ENCODE data around the gene STOML3. TPM values are rescaled to one million over a fixed set of nuclear protein-coding genes. Genes with fewer than 3 reads are reported as not detected.

Gene STOML3
- total RNA-seq, 4 donors from 2014 or later, result not detected

DNA sequence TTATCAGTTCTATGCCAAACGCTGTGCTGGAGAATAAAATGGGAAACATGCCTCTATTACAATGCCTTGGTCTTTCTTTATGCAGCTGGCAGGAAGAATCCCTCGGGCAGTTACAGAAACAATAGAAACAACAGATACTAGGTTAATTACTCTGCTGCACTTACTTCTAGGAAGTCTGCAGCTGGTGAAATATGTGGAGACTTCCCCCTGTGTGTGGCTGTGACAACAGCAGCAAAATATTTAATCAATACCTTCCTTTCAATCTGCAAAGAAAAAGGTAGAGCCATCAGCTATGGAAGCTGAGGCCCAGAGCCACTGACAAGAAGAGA, 9.9 kb downstream of the STOML3 start:
- TF ChIP-seq POLR2A (IDR thresholded peaks at IDR 0.05; ENCODE audit: low read depth), result no peak
- TF ChIP-seq POLR2AphosphoS5 (IDR thresholded peaks at IDR 0.05), result no peak
- TF ChIP-seq EP300 (IDR thresholded peaks at IDR 0.05), result no peak
- TF ChIP-seq, protein P1, sequence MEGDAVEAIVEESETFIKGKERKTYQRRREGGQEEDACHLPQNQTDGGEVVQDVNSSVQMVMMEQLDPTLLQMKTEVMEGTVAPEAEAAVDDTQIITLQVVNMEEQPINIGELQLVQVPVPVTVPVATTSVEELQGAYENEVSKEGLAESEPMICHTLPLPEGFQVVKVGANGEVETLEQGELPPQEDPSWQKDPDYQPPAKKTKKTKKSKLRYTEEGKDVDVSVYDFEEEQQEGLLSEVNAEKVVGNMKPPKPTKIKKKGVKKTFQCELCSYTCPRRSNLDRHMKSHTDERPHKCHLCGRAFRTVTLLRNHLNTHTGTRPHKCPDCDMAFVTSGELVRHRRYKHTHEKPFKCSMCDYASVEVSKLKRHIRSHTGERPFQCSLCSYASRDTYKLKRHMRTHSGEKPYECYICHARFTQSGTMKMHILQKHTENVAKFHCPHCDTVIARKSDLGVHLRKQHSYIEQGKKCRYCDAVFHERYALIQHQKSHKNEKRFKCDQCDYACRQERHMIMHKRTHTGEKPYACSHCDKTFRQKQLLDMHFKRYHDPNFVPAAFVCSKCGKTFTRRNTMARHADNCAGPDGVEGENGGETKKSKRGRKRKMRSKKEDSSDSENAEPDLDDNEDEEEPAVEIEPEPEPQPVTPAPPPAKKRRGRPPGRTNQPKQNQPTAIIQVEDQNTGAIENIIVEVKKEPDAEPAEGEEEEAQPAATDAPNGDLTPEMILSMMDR (IDR thresholded peaks at IDR 0.05), result no peak
- Histone ChIP-seq H3K4me1 (no peaks in the 10 kb centered on the region), H3K36me3 (no peaks in the 10 kb centered on the region), H3K27ac (replicated peaks in 1 of 4) (no peak overlapping the region), H3K9me3 (peaks cover 0 to 8% (median 3%) of the 10 kb centered on the region in 4 donors), H3K27me3 (no peaks in the 10 kb centered on the region), H3K4me3 (no peak overlapping the region)
- DNase-seq (ENCODE audit: extremely low spot score), result no peak
- WGBS, result 19% methylated on average over 2 of the region's 2 CpGs
- intact Hi-C loops (cut with DNase I), result no loop called here

DNA sequence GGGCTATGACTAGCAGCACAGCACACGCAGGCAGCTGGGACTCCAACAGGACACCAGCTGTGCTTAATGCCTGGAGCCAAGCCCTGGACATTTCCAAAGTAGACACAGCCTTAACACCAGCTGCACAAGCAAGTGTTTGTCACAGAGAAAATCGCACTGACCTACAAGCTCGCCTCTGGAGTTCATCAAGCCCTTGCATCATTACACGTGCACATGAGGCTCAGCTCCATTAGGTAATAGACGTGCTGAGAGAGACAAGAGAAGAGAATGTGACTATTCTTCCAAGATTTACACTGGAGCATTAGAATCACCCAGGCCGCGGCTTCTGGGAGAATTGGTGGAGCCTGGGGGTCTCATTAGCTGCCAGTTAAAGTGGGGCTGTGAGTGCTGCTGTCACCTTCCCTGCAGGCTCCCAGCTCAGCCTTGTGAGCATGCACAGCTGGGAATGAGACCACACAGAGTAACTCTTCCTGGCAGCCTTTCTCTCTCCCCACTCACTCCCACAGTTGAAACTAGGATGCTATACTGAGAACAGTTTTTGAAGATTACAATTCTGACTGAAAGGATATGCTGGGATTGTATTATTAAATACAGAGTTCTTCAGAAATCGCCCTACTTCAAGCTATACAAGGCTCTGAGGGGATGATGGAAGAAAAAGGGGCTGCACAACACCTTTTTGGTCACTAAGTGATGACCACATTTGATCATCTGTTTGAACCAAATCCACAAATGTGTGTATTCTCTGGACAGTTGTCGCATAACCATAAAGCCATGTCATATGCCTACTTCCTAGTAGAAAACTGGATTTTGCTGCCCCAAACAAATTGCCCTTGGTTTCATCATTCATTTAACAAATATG, 10.5 kb downstream of the STOML3 start:
- Histone ChIP-seq H3K36me3 (no peaks in the 10 kb centered on the region), H3K4me3 (no peak overlapping the region), H3K27ac (replicated peaks in 1 of 4) (no peak overlapping the region), H3K4me1 (no peaks in the 10 kb centered on the region), H3K27me3 (no peaks in the 10 kb centered on the region), H3K9me3 (peaks cover 0 to 8% (median 3%) of the 10 kb centered on the region in 4 donors)
- TF ChIP-seq EP300 (IDR thresholded peaks at IDR 0.05), result no peak
- peak in 1 of 2 donors; percentile 19 for TF ChIP-seq POLR2AphosphoS5 (IDR thresholded peaks at IDR 0.05)
- TF ChIP-seq, protein P1 (IDR thresholded peaks at IDR 0.05), result no peak
- TF ChIP-seq POLR2A (IDR thresholded peaks at IDR 0.05; ENCODE audit: low read depth), result no peak
- DNase-seq (ENCODE audit: extremely low spot score), result no peak
- 32% methylated on average over 9 of the region's 9 CpGs for WGBS
- intact Hi-C loops (cut with DNase I), result no loop called here

DNA sequence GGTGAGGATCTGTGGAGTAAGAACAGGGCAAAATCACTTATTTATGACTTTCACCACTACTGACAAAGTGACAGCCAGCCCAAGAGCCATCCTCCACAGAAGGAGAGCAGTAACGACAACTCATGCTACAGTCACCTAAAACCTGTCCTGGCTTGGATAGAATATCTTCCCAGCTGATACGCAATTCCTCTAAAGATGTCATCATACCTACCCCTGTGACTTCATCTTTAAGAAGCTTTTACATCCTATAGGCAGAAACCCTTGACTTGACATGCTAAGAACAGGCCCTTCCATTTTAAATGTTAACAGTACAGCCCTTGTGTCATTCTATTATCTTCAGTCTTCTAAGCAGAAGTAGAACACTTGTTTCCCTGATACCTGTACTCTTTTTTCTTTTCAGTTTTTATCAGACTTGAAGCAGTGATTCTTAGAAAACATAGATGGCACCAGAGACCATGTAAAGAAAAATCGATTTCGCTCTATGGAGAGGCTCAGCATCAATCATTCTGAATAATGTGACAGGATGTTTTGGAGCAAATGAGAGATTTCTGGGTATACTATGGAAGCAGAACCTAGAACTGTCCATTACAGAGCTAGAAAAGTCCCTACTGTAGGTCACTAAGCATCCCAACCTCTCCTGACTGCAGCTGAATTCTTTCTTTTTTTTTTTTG, 20.1 kb downstream of the STOML3 start:
- H3K4me1 ChIP-seq, result no peaks in the 10 kb centered on the region
- DNase-seq (ENCODE audit: extremely low spot score), result no peak
- intact Hi-C loops (cut with DNase I), result no loop called here
- WGBS, result 92% methylated on average over 4 of the region's 4 CpGs
- H3K4me3 ChIP-seq, result no peak overlapping the region
- no peaks in the 10 kb centered on the region for H3K9me3 ChIP-seq
- no peaks in the 10 kb centered on the region for H3K36me3 ChIP-seq
- no peak for TF ChIP-seq EP300 (IDR thresholded peaks at IDR 0.05)
- TF ChIP-seq, protein P1 (IDR thresholded peaks at IDR 0.05), result no peak
- no peak overlapping the region for H3K27ac ChIP-seq (replicated peaks in 1 of 4)
- no peaks in the 10 kb centered on the region for H3K27me3 ChIP-seq

DNA sequence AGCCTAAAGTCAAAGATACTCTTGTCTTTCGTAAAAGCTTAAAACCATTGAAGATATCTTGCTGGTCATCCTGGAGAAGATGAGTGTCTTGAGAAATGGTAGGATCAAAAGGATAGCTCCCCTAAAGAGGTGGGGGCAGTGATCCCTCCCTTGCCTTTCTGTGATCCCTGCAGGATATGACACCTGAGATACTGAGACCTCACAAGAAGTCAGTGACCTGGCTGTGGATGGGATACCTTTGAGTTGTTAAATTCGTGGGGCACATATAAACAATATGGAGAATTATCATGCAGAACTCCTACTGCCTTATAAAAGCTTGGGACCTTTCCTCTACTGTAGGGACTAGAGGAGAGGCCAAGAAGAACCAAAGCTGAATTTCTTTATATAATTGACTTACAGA, 21.4 kb downstream of the STOML3 start:
- 57% methylated on average over 2 of the region's 2 CpGs for WGBS
- no peak for TF ChIP-seq POLR2AphosphoS5 (IDR thresholded peaks at IDR 0.05)
- TF ChIP-seq, protein P1 (IDR thresholded peaks at IDR 0.05), result no peak
- no peak for TF ChIP-seq POLR2A (IDR thresholded peaks at IDR 0.05; ENCODE audit: low read depth)
- no peak for TF ChIP-seq EP300 (IDR thresholded peaks at IDR 0.05)
- Histone ChIP-seq H3K9me3 (no peaks in the 10 kb centered on the region), H3K27ac (replicated peaks in 1 of 4) (no peak overlapping the region), H3K36me3 (no peaks in the 10 kb centered on the region), H3K4me3 (no peak overlapping the region), H3K4me1 (no peaks in the 10 kb centered on the region), H3K27me3 (no peaks in the 10 kb centered on the region)
- intact Hi-C loops (cut with DNase I), result no loop called here
- DNase-seq (ENCODE audit: extremely low spot score), result no peak
